Thoracic aorta (tissue), 2 donors: ENCODE results near the gene DDIT4L. TPM values are rescaled to one million over a fixed set of nuclear protein-coding genes. Genes with fewer than 3 reads are reported as not detected.

Source experiments
- ATAC-seq: fragments of 150-250 bp; one replicate; pipeline ENCODE4 v1.8.0; 2017; ENCODE audit warnings: low read depth; ENCODE audit not compliant: insufficient number of reproducible peaks, low FRiP score
- DNase-seq: peaks from one replicate; pipeline ENCODE4 v3.0.0-alpha.2; 2020; ENCODE audit warnings: low spot score
- H3K27ac ChIP-seq, 2 donors: fragments of 200-600 bp; sonication (generic); 1 replicate in 1 of 2; 2 replicates in 1 of 2; pipeline ENCODE4 v1.5.1; 2016; ENCODE audit warnings: mild to moderate bottlenecking in 2 of 2, moderate library complexity in 2 of 2
- H3K27me3 ChIP-seq: fragments of 200-600 bp; sonication (generic); replicated peaks from 2 replicates; pipeline ENCODE4 v1.6.0; 2016; ENCODE audit warnings: mild to moderate bottlenecking; ENCODE audit not compliant: insufficient read depth
- H3K36me3 ChIP-seq: fragments of 200-600 bp; sonication (generic); one replicate; pipeline ENCODE4 v1.5.1; 2016
- H3K4me1 ChIP-seq, 2 donors: fragments of 200-600 bp; sonication (generic); 1 replicate in 1 of 2; 2 replicates in 1 of 2; pipeline versions ENCODE4 v1.5.1 to v1.6.0; 2016; ENCODE audit warnings: low read depth in 2 of 2, mild to moderate bottlenecking in 1 of 2; ENCODE audit not compliant: control insufficient read depth in 1 of 2
- H3K4me3 ChIP-seq: fragments of 200-600 bp; sonication (generic); 2 replicates; pipeline ENCODE4 v1.5.1; 2016; ENCODE audit warnings: mild to moderate bottlenecking
- H3K9me3 ChIP-seq: fragments of 200-600 bp; sonication (generic); 2 replicates; pipeline ENCODE4 v1.5.1; 2016
- CTCF ChIP-seq: fragments of 200-600 bp; sonication (generic); IDR thresholded peaks from one replicate; pipeline ENCODE4 v1.5.1; 2019; ENCODE audit warnings: antibody characterized with exemption
- total RNA-seq, 2 donors: library from RNA; depleted of rRNA; stranded (reverse); fragments of >200 nt; gene quantifications; one replicate each; pipeline versions ENCODE4 v1.1.0 to v1.2.3, GENCODE V29; 2016

Gene DDIT4L
- total RNA-seq, 2 donors from 2014 or later, result 1.6 to 1.8 TPM

- H3K36me3 ChIP-seq, result no peaks in the 10 kb centered on the region
- H3K27ac ChIP-seq, result no peak overlapping the region
- no peaks in the 10 kb centered on the region for H3K9me3 ChIP-seq
- no peak for ATAC-seq
- no peak overlapping the region for H3K4me3 ChIP-seq
- no peak for TF ChIP-seq CTCF
- DNase-seq, result no peak
- H3K4me1 ChIP-seq, result peaks cover 0 to 5% of the 10 kb centered on the region in 2 donors
- no peaks in the 10 kb centered on the region for H3K27me3 ChIP-seq
Measured at GRCh38 chr4:100175858-100176257, 14.4 kb downstream of the DDIT4L start.

GRCh38 chr4:100174985-100175383 lies 15.3 kb downstream of the DDIT4L start:
- H3K4me1 ChIP-seq, result peaks cover 0 to 6% of the 10 kb centered on the region in 2 donors
- no peak for TF ChIP-seq CTCF
- ATAC-seq (no peak), DNase-seq (no peak)
- H3K36me3 ChIP-seq, result no peaks in the 10 kb centered on the region
- no peaks in the 10 kb centered on the region for H3K9me3 ChIP-seq
- H3K27ac ChIP-seq, result no peak overlapping the region
- no peak overlapping the region for H3K4me3 ChIP-seq
- no peaks in the 10 kb centered on the region for H3K27me3 ChIP-seq

GRCh38 chr4:100170986-100171385 lies 19.3 kb downstream of the DDIT4L start:
- Histone ChIP-seq H3K27me3 (no peaks in the 10 kb centered on the region), H3K4me3 (no peak overlapping the region), H3K9me3 (no peaks in the 10 kb centered on the region), H3K27ac (no peak overlapping the region), H3K4me1 (peaks cover 4 to 28% of the 10 kb centered on the region in 2 donors), H3K36me3 (no peaks in the 10 kb centered on the region)
- DNase-seq (no peak), ATAC-seq (no peak)
- TF ChIP-seq CTCF, result no peak

- Histone ChIP-seq H3K4me3 (no peak overlapping the region), H3K36me3 (no peaks in the 10 kb centered on the region), H3K27me3 (no peaks in the 10 kb centered on the region), H3K4me1 (peaks cover 4 to 28% of the 10 kb centered on the region in 2 donors), H3K9me3 (no peaks in the 10 kb centered on the region), H3K27ac (no peak overlapping the region)
- no peak for TF ChIP-seq CTCF
- no peak for DNase-seq
- no peak for ATAC-seq
Measured at GRCh38 chr4:100169491-100170485, 20.5 kb downstream of the DDIT4L start.

- no peaks in the 10 kb centered on the region for H3K27me3 ChIP-seq
Measured at GRCh38 chr4:100168521-100168920, 21.7 kb downstream of the DDIT4L start.

More at GRCh38 chr4:100168521-100168920, 21.7 kb downstream of the DDIT4L start:
- peaks cover 4 to 28% of the 10 kb centered on the region in 2 donors for H3K4me1 ChIP-seq
- no peak for ATAC-seq
- H3K36me3 ChIP-seq, result no peaks in the 10 kb centered on the region
- H3K27ac ChIP-seq, result no peak overlapping the region
- no peaks in the 10 kb centered on the region for H3K9me3 ChIP-seq
- peak overlapping the region; percentile 38 for H3K4me3 ChIP-seq
- no peak for DNase-seq
- TF ChIP-seq CTCF, result no peak
